ENCODE results near the gene AHCTF1. TPM values are rescaled to one million over a fixed set of nuclear protein-coding genes. Genes with fewer than 3 reads are reported as not detected.
"Not testable (repeated sequence)": the region's sequence is repeated elsewhere in the genome, so short reads cannot be mapped to it uniquely, and the experiment has no call there.

The AHCTF1 gene
- total RNA-seq, 1 donor from 2014 or later, result 26.4 TPM

DNA sequence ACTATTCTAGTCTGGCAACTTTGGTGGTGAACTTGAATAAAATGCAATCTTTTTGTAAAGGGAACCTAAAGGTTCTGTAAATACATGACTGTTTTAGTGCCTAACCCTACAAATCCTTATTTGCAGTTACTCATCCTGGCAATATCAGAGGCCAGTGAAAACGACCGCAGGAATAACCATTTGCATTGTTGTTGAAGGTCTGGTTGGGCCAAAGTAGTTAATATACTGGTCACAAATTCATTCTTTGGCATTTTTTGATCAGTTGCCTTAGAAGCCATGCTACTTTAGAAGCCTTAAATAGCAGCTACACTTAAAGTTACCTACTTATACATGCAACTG is 93.7 kb downstream of the AHCTF1 start:
- no peak for DNase-seq (ENCODE audit: extremely low read depth, low read depth, low spot score)

DNA sequence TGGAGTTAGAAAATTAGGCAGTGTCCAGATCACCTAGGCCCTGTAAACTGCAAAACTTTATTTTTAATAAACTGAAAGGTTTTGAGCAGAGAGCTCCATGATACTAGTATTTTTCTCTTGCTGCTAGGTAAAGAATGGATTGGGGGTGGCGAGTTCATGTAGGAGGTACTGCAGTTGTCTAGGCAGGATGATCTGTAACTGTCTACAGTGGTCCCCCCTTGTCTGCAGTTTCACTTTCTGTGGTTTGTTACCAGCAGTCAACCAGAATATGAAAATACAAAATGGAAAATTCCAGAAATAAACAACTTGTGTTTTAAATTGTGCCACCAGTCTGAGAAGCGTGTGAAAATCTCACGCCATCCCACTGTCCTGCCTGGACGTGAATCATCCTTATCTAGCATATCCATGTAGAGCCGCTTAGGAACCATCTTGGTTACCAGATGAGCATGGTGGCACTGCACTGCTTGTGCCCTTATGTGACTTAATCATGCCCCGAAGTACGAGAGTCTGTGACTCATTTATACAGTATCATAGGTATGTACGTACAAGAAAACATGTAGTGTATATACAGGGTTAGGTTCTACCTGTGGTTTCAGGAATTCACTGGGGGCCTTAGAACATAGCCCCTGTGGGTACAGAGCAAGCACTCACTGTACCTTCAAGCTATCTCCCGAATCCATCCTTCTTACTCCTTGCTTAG is 94.2 kb downstream of the AHCTF1 start:
- DNase-seq (ENCODE audit: extremely low read depth, low read depth, low spot score), result no peak

- no peak for DNase-seq (ENCODE audit: extremely low read depth, low read depth, low spot score)
These were observed 95.4 kb downstream of the AHCTF1 start for GRCh38 chr1:246836209-246836966.

GRCh38 chr1:246831543-246831942 is 100.2 kb downstream of the AHCTF1 start:
- no peak for DNase-seq (ENCODE audit: extremely low read depth, low read depth, low spot score)

- DNase-seq (ENCODE audit: extremely low read depth, low read depth, low spot score), result no peak
These were observed 102.9 kb downstream of the AHCTF1 start for GRCh38 chr1:246828818-246829217.

DNA sequence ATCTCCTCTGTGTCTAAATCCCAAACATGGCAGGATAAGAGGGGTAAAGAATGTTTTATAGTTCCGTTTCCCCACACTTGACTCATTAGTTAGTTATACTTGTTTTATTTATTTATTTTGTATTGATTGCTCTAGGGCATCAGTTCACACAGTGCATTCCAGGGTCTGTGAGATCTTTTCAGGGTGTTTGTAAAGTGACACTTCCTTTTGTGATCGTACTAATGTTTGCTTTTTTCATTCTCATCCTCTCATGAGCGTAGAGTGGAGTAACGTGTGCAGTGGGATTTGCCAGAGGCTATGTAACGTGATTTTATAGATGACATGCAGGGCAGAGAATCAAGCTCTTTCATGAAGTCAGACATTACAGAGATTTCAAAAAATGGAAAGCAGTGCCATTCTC is 104.4 kb downstream of the AHCTF1 start:
- no peak for DNase-seq (ENCODE audit: extremely low read depth, low read depth, low spot score)

DNA sequence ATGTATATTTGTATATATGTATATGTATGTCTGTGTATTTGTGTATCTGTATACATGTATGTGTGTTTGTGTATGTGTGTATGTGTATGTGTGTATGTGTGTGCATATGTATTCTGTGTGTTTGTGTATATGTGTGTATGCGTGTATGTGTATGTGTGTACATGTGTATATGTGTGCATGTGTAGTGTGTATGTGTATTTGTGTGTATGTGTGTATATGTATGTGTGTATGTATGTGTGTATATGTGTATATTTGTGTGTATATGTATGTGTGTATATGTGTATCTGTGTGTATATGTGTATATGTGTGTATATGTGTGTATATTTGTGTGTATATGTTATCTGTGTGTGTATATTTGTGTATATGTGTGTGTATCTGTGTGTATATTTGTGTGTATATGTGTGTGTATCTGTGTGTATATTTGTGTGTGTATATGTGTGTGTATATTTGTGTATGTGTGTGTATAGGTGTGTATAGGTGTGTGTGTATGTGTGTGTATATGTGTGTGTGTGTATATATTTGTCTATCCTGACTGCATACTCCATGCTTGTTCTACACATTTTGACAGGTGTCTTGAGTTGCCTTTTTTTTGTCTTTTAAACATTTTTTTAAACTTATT is 106.1 kb downstream of the AHCTF1 start:
- no peak for DNase-seq (ENCODE audit: extremely low read depth, low read depth, low spot score)

GRCh38 chr1:246824541-246824940 is 107.2 kb downstream of the AHCTF1 start:
- DNase-seq (ENCODE audit: extremely low read depth, low read depth, low spot score), result no peak

GRCh38 chr1:246822154-246822553 is 109.6 kb downstream of the AHCTF1 start:
- not testable (repeated sequence) for DNase-seq (ENCODE audit: extremely low read depth, low read depth, low spot score)

- DNase-seq (ENCODE audit: extremely low read depth, low read depth, low spot score), result no peak
These were observed 111.1 kb downstream of the AHCTF1 start for GRCh38 chr1:246820666-246821065.

DNA sequence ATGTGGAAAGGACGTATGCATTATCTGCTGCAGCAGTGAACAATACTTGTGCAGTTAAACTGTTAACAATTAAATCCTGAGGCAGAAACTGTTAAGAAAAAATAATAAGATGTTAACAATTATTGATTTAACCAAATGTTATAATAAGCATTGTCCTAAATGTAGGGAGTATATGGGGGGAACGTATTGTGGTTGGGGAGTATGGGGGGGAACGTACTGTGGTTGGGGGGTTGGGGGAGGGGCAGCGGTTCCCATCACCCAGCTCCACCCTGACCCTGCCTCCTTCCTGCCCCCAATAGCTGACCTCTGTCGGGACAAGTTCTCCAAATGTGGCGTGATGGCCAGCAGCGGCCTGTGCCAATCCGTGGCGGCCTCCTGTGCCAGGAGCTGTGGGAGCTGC is 114.0 kb downstream of the AHCTF1 start:
- DNase-seq (ENCODE audit: extremely low read depth, low read depth, low spot score), result not testable (repeated sequence)

DNA sequence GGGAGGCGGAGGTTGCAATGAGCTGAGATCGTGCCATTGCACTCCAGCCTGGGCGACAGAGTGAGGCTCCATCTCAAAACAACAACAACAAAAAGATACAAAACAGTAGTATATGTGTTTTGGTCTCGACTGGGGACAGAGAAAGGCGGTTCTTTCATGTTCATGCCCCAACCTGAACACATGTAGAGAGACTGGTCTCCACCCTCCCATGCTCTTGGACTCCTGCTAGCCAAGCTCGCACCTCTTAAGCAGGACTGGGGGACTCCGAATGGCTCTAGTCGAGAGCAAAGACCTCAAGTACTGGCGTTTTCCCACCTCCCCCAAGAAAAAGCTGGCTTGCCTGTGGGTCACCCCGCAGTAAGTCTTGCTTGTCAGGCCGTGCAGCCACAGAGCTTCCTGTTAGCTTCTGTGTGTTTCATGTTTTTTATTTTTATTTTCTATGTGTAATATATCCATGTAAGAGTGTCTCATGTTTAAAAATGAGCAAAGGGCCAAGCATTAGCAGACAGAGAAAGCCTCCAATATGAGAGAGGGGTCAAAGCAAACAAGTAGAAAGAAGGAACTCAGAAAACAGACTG is 116.0 kb downstream of the AHCTF1 start:
- no peak for DNase-seq (ENCODE audit: extremely low read depth, low read depth, low spot score)

DNA sequence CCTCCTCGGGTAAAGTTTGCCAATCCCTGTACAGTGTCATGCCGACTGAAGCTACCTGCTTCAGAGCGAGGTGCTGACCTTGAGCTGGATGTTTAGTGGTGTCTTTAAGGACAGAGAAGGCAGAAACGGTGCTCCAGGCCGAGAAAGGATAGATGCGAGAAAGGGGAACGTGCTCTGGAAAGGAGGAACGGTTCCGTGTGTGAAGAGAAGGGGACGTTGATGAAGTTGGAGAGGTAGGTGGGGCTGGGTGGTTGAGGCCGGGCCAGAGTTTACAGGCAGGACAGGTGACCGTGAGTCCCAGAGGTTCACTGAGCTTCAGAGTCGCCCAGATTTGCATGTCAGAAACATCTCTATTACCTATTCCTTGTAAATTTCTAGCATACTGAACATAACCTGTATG is 116.9 kb downstream of the AHCTF1 start:
- no peak for DNase-seq (ENCODE audit: extremely low read depth, low read depth, low spot score)

GRCh38 chr1:246813325-246813724 is 118.4 kb downstream of the AHCTF1 start:
- DNase-seq (ENCODE audit: extremely low read depth, low read depth, low spot score), result not testable (repeated sequence)

- no peak for DNase-seq (ENCODE audit: extremely low read depth, low read depth, low spot score)
These were observed 119.8 kb downstream of the AHCTF1 start for GRCh38 chr1:246811985-246812384.

DNA sequence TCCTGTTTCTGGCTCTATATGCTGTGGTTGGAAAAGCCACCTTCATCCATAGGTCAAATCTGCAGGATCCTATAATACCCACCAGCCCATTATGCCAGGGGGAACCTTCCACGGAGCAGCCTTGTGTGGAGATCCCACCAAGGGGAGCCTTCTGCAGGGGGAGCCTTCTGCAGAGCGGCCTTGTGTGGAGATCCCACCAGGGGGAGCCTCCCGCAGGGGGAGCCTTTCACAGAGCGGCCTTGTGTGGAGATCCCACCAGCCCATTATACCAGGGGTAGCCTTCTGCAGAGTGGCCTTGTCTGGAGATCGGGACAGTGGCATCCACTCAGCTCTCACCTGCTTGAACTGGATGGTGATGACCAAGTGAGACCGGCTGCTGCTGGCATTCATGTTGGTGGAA is 122.3 kb downstream of the AHCTF1 start:
- DNase-seq (ENCODE audit: extremely low read depth, low read depth, low spot score), result no peak

DNA sequence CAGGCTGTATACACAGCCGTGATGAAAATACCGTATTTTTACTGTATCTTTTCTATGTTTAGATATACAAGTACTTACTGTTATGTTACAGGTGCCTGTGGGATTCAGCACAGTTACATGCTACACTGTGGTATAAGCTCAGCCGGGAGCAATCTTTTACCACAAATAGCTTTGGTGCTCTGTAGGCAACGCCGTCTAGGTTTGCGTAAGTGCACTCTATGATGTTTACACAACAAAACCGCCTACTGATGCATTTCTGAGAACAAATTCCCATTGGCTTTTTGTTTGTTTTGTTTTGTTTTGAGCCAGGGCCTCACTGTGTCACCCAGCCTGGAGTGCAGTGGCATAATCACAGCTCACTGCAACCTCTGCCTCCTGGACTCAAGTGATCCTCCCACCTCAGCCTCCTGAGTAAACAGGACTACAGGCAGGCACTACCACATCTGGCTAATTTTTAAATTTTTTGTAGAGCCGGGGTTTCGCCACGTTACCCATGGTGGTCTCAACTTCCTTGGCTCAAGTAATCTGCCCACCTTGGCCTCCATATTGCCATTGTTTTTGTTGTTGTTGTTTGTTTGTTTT is 126.5 kb downstream of the AHCTF1 start:
- DNase-seq (ENCODE audit: extremely low read depth, low read depth, low spot score), result no peak

GRCh38 chr1:246803883-246804282 is 127.9 kb downstream of the AHCTF1 start:
- no peak for DNase-seq (ENCODE audit: extremely low read depth, low read depth, low spot score)

DNA sequence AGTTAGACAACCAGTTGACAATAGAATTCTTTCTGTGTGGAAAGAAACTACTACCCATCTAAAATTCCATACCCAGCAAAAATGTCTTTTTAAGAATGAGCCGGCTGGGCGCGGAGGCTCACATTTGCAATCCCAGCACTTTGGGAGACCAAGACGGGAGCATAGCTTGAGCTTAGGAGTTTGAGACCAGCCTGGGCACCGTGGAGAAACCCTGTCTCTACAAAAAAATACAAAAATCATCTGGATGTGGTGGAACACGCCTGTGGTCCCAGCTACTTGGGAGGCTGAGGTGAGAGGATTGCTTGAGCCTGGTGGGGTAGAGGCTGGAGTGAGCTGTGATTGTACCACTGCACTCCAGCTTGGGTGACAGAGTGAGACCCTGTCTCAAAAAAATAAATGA is 128.4 kb downstream of the AHCTF1 start:
- no peak for DNase-seq (ENCODE audit: extremely low read depth, low read depth, low spot score)

- no peak for DNase-seq (ENCODE audit: extremely low read depth, low read depth, low spot score)
These were observed 130.3 kb downstream of the AHCTF1 start for GRCh38 chr1:246801241-246802020.

GRCh38 chr1:246800756-246801155 is 131.0 kb downstream of the AHCTF1 start:
- no peak for DNase-seq (ENCODE audit: extremely low read depth, low read depth, low spot score)
